HG02973 (cell line): ENCODE results near the gene OPRD1.
"Not testable (repeated sequence)": the region's sequence is repeated elsewhere in the genome, so short reads cannot be mapped to it uniquely, and the experiment has no call there.

Experiments
- ATAC-seq: cut with Tn5 transposase; IDR thresholded peaks from one replicate; pipeline ENCODE4 v1.9.1; 2021; ENCODE audit warnings: moderate library complexity; ENCODE audit not compliant: unreplicated experiment

OPRD1 gene

DNA sequence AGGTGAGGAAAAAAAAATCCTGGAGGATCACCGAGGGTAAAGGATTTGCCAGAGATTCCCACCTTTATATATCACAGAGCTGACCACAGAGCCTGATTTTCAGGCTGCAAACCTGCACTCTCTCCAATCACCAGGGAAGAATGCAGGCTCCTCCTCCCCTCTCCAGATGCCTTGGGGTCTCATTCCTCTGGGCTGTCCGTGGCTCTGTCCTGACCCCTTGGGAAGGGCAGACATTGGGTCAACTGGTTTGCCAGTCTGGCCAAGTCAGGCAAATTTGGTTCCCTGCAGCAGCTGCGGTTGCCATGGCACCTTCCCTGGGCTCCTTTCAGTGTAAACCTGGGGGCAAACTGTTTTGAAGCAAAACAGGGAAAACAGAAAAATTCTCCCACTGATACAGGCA is 11.6 kb upstream of the OPRD1 start:
- no peak for ATAC-seq

DNA sequence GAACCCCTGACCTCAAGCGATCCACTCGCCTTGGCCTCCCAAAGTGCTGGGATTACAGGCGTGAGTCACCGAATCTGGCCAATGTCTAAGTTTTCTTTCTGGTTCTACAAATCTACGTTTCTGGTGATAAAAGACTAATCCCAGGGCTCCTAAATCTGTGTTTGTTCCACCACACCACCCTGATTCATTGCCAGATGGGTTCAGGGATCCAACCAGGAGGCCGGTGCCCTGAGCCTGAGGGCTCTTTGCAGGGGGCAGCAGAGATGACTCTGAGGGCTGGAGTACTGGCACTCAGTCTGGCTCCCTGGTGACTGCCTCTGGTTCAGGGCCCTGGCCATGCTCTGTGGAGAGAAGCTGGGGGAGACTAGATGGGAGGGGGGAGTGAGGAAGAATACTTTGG is 10.5 kb upstream of the OPRD1 start:
- ATAC-seq, result no peak

DNA sequence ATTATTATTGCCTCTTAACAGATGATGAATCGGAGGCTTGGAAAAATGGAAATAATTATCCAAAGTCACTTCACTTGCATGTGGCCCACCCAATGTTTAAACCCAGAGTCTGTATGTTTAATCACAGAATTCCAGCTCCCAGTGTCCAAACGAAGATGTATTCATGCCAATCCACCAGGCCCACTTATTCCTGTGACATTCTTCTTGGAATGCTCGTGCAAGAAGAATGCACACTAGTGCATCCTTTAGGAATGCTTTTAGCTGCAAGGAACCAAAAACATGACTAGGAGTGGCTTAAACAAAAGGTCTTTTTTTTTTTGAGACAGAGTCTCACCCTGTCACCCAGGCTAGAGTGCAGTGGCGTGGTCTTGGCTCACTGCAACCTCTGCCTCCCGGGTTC is 8.9 kb upstream of the OPRD1 start:
- ATAC-seq, result no peak

DNA sequence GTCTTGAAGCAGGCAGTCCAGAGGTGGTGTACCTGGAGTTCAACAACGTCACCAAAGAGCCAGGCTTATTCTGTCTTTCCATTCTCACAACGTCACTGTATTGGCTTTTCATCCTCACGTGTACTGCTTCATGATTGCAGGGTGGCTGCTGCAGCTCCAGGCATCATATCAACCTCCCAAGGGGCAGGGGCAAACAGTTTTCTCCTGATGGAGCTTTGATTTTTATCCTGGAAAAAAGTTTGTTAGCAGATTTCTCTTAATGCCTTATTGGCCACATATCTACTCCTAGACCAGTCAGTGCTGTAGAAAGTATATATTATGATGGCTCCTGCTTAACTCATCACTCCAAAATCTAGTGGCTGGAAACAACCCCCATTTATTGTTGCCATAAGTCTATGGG is 8.3 kb upstream of the OPRD1 start:
- no peak for ATAC-seq

DNA sequence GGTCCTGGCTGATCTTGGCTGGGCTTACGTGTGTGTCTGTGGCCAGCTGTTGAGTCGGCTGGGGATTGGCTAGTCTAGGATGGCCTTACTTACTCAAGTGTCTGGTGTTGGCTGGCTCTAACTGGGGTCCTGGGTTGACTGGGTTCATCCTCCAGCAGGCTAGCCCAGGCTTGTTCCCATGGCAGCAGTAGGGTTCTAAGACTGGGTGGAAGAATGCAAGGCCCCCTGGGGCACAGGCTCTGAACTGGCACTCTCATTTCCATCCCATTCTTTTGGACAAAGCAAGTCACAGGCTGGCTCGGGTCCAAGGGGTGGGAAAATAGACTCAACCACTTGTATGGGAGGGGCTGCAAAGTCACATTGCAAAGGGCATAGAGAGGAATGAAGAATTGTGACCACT is 7.9 kb upstream of the OPRD1 start:
- ATAC-seq, result no peak

DNA sequence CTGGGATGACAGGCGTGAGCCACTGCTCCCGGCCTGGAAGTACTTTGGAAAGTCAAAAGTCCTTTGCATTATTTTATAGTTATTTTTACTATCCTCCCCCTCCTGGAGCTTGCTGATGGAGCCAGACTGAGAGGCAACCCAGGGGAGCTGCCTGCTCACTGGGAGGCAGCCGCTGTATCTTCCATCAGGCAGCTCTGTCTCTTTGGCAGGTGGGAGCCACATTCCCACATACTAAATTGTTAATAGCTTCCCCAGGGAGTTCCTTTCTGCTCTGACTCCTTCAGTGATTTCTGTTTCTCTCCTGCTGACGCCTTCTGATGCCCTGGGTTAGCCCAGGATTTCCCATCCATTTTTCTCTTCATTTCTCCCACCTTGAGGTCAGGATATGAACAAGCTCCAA is 4.9 kb upstream of the OPRD1 start:
- no peak for ATAC-seq

DNA sequence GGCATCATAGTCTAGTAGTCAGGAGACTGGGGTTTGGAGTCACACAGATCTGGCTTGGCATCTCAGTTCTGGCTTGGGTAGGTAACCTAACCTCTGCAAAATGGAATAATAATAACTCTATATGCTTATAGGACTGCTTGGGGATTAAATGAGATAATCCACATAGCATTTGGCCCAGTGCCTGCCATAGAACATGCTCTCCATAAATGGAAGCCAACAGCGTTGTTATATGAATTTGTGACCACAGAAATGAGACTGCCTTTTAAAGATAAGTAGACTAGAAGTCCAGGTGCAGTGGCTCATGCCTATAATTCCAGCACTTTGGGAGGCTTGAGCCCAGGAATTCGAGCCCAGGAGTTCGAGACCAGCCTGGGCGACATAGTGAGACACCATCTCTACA is 4.0 kb upstream of the OPRD1 start:
- ATAC-seq, result no peak

DNA sequence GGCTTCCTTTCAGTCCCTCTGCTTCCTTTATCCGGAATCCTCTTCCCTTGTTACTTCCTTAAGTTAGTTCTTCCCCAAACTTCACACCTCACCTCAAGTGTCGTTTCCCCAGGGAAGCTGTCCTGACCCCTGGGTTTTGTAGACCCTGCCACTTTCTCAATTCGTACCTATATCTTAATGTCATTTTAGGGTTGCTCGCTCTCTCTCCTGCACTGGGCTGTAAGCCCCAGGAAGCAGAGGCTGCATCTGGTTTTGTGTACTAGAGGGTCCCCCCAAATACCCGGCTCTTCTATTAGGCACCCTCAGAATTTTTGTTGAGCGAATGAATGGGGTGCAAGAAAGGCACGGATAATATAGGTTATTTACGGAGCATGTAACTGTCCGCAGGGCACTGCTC is 603 bp upstream of the OPRD1 start:
- ATAC-seq, result no peak

DNA sequence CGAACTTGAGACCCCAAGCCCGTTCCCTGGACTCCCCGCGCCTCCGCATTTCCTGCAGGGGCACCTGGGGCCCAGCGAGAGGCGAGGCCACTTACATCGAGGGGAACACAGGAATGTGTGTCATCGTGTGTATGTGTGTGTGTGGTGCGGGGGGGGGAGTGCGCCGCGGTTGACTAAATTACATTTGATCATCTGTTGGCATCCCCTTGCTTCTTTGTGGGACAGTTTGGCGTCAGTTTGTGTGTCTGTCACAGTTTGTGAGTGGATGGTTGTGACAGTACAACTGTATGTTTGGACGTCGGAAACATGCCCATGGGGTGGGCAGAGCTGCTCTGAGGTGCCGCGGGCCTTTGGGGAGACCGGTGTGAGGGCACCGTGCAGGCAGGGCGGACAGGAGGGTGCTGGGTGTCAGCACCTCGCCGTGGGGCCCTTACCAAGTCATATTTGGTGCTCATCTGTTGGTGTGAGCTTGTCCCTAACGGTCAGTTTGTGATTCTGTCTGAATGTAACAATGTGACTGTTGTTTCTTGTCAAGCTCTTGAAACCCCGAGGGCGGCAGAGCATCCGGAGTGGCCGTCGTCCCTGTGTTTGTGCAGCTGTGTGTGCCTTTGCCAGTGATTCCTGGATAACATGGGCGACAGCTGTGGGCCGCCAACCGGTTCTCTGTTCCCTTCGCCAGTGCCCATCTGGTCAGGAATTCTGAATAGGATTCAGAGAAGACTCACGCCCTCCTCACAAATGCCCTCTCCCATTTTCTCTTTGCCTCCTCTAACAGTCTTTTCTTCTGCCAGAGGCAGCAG is 899 bp downstream of the OPRD1 start:
- no peak for ATAC-seq

DNA sequence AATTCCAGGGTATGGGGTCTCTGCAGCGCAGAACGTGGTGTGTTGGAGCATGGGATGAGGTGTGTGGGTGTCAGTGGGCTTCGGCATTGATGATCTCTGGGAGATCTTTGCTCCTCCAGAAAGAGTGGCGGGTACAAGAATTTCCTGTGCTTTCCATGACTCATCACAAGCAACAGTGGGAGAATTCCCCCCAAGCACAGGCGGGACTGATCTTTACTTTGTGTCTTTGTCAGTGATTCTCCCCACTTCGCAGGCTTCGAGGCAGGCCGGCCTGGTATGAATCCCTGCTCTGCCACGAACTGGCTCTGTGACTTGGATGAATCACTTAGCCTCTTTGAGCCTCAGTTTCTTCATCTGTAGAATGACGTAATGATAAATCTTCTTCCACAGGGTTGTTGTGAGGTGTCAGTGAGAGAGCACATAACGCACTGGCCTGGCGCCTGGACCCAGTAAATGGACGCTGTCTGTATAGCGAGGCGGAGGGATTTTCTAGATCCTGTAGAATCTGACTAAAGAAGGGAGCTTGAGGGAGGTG is 2.0 kb downstream of the OPRD1 start:
- ATAC-seq, result no peak

DNA sequence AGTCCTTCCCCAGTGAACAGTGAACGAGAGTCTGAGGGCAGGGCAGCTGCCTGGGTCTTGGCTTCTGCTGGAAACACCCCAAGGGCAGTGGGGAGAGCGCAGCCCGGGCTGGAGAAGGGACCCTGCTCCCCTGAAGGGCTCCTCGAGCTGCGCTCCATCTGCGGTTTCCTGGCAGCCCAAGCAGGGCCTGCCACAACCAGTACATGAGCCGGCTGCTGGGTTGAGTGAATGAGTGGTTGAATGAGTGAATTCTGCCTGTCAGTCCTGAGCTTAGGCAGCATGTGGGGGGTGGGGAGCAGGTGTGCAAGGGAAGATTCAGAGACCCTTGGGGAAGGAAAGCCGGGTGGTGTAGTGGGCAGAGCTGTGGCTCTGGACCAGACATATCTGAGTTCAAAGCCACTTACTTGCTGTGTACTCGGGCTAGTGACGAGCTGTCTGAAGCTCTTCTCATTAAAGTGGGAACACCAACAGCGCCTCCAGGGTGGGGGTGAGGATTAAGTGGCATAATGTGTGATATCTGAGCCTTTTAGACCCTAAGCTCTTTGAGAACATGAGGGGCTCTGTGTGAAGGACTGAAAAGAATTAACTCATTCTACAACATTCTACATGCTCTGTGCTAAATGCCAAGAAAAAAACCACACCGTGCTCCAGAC is 3.7 kb downstream of the OPRD1 start:
- ATAC-seq, result no peak

DNA sequence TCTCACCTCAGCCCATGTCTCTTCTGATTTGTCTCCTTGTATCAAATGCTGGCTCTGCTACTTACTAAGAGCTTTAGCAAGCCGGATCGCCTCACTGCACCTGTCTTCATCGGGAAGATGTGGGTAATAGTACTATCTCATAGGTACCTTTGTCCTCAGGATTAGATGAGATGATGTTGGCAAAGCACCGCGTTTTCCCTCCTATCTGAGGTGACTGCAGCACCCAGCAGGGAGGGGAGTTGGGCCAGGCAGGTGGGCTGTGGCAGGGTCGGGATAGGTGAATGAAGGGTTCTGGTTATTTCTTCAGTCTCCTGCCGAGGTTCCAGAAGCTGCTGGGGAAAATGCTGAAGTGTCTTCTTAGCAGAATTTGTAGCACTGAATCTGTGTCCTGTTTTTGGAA is 5.2 kb downstream of the OPRD1 start:
- no peak for ATAC-seq

DNA sequence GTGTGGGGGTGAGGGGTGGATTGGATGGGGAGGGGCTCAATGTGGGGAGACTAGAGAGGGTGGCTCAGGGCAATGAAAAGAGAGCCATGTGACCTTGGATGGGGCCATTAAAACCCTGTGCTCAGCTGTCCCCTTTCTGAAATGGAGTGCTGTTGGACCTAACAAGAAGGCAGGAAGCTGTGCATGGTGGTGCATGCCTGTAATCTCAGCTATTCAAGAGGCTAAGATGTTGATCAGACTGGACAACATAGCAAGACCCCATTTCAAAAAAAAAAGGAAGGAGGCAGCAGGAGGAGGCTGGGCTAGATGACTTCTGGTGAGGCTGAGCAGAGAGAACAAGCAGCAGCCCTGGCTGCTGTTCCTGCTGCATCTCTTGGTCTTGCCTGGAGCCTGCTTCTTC is 7.0 kb downstream of the OPRD1 start:
- ATAC-seq, result no peak

DNA sequence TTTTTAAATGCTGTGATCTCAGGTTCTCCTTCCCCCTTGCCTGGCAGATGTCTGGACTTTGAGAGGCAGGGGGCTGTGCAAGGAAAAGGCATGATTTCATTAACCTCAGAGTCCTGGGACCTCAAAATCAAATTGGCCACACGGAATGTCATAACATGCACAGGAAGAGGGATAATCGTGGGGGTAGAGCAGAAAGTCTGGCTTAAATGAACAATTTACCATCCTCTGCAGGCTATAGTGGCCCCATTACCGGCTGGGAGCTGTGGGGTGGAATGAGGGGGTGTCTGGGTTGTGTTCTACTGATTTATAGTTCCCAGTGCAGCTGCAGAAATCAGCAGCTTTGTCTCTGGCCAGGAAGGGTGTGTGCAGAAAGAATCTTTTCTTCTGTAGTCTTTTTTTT is 10.8 kb downstream of the OPRD1 start:
- ATAC-seq, result no peak

DNA sequence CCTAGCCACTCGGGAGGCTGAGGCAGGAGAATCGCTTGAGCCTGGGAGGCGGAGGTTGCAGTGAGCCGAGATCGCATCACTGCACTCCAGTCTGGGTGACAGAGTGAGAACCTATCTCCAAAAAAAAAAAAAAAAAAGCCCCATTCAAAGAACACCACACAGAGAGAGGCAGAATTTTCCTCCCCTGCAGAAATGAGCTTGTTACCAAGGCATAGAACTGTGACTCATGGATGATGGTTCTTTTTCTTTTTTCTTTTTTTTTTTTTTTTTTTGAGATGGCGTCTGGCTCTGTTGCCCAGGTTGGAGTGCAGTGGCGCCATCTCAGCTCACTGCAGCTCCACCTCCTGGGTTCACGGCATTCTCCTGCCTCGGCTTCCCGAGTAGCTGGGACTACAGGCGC is 12.1 kb downstream of the OPRD1 start:
- ATAC-seq, result not testable (repeated sequence)

DNA sequence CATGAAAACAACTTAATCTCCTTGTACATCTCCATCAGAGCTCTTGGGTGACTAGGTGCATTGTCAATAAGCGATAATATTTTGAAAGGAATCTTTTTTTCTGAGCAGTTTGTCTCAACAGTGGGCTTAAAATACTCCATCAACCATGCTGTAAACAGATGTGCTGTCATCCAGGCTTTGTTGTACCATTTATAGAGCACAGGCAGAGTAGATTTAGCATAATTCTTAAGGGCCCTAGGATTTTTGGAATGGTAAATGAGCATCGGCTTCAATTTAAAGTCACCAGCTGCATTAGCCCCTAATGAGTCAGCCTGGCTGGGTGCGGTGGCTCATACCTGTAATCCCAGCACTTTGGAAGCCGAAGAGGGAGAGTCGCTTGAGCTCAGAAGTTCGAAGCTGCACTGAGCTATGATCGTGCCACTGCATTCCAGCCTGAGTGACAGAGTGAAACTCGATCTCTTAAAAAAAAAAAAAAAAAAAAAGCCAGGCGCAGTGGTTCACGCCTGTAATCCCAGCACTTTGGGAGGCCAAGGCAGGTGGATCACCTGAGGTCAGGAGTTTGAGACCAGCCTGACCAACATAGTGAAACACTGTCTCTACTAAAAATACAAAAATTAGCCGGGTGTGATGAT is 16.4 kb downstream of the OPRD1 start:
- ATAC-seq, result not testable (repeated sequence)

DNA sequence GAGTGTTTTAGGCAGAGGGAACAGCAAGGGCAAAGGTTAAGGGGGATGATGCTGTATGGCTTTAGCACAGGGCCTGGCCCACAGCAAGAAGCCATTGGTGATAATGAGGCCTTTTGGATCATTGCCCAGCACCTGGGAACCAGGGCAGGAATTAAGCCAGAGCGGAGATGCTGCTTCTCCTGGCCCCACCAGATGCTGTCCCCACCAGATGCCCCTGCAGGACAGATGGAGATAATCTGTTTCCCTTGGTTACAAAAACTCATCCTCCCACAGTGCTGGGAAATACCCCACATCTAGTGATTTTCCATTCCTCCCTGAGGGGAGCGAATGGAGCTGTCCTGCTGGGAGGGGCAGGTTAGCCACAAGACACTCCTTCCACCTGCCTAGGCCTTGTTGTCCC is 18.8 kb downstream of the OPRD1 start:
- ATAC-seq, result no peak

DNA sequence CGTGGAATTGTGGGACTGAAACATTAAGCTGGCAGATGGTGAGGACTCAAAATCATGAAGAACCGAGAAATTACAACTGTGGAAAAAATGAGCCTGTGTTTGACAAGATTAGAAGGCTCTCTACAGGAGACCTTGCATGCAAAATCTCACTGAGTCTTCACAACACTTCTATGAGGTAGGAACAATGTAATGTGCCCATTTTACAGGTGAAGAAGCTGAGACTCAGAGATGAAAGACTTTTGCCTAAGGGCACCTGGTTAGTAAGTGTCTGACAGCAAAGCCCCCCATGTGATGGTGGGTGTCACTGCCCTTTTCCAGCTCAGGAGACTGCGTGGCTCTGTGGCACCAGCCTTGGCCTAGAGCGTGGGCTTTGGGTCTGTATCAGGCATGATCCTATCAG is 21.0 kb downstream of the OPRD1 start:
- no peak for ATAC-seq

DNA sequence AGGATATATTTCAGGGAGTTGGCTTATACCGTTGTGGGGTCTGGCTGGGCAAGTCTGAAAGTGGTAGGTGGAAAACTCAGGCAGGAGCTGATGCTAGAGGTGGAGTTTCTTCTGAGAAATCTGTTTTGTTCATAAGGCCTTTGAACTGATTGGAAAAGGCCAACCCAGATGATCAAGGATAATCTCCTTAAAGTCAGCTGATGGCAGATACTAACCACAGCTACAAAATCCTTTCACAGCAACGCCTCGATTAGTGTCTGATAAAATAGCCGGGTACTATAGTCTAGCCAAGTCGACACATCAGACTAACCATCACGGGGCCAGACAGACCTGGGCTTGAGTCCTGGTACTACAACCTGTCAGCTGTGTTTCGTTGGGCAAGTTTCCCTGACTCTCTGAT is 21.4 kb downstream of the OPRD1 start:
- ATAC-seq, result no peak

DNA sequence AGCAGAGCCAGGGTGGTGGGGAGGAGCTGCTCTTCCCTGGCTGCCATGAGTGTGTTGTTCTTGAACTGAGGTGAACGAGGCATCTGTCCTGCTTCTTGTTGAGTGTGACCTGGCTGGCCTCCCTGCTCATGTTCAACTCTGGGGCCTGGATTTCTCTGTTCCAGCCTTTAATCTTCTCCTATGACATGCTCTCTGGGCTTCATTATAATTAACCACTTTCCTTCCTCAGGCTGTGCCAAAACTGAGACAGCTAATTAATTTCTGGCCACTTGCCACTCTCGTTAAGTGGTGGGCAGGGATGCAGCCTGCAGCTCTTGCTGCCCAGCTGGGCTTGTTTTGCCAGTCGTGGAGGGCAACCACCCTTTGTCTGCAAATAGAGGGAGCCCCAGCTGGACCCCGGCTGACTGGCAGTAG is 23.3 kb downstream of the OPRD1 start:
- ATAC-seq, result no peak

DNA sequence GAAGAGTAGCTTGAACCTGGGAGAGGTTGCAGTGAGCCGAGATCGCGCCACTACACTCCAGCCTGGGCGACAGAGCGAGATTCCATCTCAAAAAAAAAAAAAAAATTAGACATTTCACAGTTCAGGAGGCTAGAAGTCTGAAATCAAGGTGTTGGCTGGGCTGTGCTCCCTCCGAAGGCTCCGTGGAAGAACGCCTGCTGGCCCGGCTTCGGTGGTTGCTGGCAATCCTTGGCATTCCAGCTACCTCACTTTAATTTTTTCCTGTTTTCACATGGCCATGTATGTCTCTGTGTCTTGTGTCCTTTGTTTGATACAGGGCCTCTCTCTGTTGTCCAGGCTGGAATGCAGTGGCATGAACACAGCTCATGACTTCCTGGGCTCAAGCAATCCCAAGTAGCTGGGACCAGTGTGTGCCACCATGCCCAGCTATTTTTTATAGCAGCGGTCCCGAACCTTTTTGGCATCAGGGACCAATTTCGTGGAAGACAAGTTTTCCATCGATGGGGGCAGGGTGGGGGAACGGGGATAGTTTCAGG is 24.5 kb downstream of the OPRD1 start:
- no peak for ATAC-seq
